ENCODE measurements around the gene TSHZ2.

Gene TSHZ2

DNA sequence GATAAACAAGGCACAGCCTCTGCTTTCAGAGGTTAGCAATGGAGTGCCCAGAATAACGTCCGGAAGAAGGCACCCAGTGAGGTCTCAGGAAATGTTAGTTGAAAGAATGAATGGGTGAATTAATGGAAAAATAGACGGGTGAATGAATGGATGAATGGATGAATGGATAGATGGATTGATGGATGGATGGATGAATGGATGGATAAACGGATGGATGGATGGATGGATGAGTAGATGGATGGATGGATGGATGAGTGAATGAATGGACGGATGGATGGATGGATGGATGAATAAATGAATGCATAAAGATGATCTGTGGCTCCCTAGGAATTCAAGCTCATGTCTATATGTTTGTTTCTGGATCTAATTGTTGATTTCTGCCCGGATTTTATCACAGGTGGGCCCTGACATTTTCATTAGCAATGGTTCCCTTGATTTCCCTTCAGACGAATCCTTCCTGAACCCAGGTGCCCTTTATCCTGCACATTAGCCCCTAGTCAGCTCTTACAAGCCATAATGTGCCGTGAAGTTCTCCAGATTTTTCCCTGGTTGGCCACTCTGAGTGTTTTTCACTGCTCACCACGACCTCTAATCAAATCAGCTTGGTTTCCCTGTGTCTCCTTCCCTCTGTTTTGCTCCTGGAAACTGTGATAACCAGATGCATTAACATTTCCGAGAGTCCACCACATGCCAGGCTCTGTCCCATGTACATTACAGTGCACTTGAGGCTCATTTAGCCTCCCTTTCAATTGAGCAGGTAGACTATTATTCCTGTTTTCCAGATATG is 22.2 kb downstream of the TSHZ2 start:
- no peak for FAIRE-seq
- no peak for DNase-seq (ENCODE audit: insufficient read length, low spot score)

DNA sequence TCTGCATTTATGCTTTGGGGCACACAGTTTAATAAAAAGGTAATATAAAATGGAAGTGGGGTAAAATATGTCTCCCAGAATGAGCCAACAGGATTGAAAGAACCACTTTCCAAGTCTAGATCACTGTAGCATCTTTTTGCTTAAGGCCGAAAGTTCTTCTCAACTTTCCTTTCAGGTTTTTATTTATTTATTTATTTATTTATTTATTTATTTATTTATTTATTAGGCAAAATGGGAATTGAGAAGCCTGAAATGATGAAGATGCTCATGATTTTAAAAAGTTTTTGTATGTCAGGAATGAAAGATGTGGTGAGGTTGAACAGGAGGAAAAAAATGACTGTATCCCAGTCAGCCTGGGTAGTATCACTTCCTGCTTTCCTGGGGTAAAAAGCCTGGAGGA is 24.0 kb downstream of the TSHZ2 start:
- DNase-seq (ENCODE audit: insufficient read length, low spot score): no peak
- FAIRE-seq: no peak
- no peak for TF ChIP-seq POLR2A (IDR thresholded peaks at IDR 0.05; ENCODE audit: low read depth, low read length)

More for the DNA sequence above, 22.2 kb downstream of the TSHZ2 start:
- TF ChIP-seq POLR2A (IDR thresholded peaks at IDR 0.05; ENCODE audit: low read depth, low read length): no peak

DNA sequence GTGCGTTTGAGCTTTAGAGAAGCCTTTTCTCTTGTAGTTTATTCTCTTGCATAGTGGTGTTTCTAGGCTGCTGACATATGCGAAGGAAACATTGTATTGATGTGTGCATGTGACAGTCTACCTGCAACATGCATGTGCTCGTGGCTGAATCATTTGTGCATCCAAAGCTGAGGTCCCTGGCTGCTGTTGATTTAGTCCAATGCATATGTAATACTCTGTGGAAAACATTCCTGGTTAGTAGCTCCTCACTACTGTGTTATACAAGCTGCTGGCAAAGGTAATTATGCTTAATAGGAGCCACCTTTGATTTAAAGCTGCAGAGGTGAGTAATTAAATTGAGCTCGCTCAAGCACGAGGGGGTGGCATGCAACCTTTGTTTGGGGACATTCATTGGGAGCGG is 24.5 kb downstream of the TSHZ2 start:
- DNase-seq (ENCODE audit: insufficient read length, low spot score) (no peak), FAIRE-seq (no peak)
- no peak for TF ChIP-seq POLR2A (IDR thresholded peaks at IDR 0.05; ENCODE audit: low read depth, low read length)

DNA sequence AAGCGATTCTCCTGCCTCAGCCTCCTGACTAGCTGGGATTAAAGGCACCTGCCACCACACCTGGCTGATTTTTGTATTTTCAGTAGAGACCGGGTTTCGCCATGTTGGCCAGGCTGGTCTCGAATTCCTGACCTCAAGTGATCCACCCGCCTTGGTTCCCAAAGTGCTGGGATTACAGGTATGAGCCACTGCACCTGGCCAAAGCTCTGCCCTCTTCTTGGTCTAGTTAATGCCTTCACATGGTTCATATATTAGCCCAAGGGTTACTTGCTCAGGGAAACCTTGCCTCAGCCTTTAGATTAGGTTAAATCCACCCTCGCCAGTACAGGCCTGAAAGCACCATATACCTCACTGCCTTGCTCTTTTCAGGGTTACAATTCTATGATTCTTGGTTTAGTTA is 26.1 kb downstream of the TSHZ2 start:
- FAIRE-seq (no peak), DNase-seq (ENCODE audit: insufficient read length, low spot score) (no peak)
- no peak for TF ChIP-seq POLR2A (IDR thresholded peaks at IDR 0.05; ENCODE audit: low read depth, low read length)

DNA sequence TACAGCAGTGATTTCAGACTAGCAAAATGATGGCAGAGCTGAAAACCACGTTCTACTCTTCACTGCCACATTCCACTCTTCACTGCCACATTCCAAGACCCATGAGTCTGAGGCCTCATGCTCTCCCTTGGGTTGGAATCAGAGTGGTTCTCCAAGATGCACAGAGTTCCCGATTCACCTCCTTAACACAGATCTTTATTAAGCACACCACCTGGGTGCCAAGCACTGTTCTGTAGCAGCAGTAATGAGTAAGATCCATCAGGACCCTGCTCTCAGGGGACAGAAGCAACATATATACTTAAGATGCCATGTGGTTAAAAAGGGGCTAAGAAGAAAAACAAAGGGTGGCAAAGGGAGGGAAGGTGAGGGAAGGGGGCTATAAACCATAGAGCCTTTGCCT is 26.9 kb downstream of the TSHZ2 start:
- TF ChIP-seq POLR2A (IDR thresholded peaks at IDR 0.05; ENCODE audit: low read depth, low read length): no peak
- FAIRE-seq (no peak), DNase-seq (ENCODE audit: insufficient read length, low spot score) (no peak)

DNA sequence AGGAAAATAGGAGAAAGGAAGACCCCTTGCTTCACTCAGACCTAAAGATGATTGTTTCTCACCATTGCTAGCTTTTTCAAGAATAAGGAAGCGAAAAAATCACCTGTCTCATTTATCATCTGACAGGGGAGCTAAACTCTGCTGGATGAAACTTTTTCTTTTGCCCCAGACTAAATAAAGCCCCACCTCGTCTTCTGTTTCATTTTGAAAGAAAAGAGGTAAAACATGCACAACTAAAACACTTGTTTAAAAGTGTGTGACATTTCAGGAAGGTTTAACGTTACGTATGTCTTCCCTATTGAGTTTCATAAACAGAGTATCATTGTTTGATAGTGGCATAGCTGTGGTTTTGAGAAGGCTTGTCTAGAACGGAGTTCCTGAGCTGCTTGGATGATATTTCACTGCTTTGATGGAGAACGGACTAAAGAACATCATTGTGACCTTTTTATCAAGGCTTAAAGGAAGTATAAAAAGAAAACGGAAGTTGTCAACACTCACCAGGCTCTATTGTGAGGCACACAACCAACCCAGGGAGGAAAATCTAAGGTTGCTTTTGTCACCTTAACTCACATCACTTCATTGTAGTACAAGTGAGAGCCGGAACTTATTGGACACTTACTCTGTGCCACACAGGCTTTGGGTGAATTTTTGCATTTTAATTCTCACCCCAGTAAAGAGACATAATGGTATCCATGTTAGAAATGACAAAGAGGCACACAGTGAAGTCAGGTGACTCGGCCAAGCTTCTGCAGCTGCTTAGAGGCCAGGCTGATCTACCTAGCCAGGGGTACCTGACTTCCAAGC is 29.5 kb downstream of the TSHZ2 start:
- DNase-seq (ENCODE audit: insufficient read length, low spot score): no peak
- no peak for TF ChIP-seq POLR2A (IDR thresholded peaks at IDR 0.05; ENCODE audit: low read depth, low read length)
- no peak for FAIRE-seq

DNA sequence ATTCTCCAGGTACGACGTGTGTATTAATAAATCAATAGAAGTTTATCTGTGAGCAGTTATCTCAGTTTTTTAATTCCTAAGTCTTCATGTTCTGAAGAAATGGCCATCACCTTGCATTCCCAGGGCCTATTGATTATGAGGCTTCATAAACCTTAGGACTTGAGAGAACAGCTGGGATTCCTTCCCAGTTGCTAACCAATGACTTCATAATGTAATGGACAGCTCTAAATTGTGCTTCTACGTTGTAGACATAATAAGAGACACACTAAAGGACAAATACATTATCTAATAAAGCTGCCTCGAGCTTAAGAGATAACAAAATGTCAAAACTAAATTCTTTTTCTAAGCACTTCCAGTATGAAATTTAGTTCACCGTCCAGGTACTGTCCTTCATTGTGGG is 30.6 kb downstream of the TSHZ2 start:
- FAIRE-seq (no peak), DNase-seq (ENCODE audit: insufficient read length, low spot score) (no peak)

DNA sequence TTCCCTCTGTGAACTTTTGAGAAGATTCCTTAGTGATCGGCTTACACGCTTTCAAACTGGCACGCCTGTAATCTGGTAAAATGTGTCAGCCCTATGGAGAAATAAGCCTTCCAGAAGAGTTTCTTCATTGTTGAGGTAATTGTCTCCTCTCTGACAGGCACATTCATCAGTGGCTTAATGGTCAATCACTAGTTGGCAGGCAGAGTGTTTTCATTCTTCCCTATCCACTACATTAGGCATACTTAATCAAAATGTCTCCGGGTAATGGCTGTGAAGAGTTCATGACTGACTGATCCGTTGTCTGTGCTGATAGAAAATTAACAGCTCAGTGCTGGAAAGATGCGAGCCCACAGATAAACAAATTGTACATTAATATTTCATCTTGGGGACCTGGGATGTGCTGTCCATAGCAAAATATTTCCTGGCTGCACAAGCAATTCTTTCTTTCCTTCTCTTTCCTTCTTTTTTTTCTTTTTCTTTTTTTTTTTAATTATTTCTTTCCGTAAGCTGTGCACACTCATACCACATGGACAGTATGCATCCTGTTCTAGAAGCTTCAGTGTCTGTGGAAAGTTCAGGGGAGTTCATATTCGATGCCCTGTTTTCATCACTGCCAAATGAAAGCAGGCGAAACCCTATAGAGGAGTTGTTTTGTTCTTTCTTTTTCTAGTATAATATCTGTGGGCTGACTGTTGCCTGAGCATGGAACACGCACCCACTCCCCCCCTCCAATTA is 31.4 kb downstream of the TSHZ2 start:
- TF ChIP-seq POLR2A (IDR thresholded peaks at IDR 0.05; ENCODE audit: low read depth, low read length): no peak
- no peak for FAIRE-seq
- no peak for DNase-seq (ENCODE audit: insufficient read length, low spot score)

More for the DNA sequence above, 30.6 kb downstream of the TSHZ2 start:
- TF ChIP-seq POLR2A (IDR thresholded peaks at IDR 0.05; ENCODE audit: low read depth, low read length): no peak

DNA sequence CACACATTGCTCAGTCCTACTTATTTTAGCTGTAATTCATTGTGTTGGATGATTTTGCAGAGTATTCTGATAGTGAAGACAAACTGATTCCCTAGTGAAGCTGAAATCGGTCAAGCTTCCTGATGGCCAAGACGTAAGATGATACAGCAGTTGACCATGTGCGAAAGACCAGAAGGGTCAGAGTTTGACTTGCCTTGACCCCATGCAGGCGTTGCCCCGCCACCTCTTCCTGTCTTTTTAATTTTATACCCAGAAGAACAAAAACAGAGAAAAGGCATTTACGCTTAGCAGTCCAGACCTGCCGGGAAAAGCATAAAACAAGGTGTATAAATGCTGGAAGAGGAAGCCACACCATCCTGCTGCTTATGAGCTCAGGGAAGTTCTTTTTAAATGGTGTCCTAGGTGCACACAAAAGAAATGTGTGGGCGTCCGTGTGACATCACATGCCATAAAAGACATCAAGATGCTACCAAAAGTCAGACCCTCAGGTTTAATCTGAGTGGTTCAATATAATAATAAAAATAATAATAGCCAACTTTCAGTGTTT is 32.2 kb downstream of the TSHZ2 start:
- FAIRE-seq (no peak), DNase-seq (ENCODE audit: insufficient read length, low spot score) (no peak)
- TF ChIP-seq POLR2A (IDR thresholded peaks at IDR 0.05; ENCODE audit: low read depth, low read length): no peak

DNA sequence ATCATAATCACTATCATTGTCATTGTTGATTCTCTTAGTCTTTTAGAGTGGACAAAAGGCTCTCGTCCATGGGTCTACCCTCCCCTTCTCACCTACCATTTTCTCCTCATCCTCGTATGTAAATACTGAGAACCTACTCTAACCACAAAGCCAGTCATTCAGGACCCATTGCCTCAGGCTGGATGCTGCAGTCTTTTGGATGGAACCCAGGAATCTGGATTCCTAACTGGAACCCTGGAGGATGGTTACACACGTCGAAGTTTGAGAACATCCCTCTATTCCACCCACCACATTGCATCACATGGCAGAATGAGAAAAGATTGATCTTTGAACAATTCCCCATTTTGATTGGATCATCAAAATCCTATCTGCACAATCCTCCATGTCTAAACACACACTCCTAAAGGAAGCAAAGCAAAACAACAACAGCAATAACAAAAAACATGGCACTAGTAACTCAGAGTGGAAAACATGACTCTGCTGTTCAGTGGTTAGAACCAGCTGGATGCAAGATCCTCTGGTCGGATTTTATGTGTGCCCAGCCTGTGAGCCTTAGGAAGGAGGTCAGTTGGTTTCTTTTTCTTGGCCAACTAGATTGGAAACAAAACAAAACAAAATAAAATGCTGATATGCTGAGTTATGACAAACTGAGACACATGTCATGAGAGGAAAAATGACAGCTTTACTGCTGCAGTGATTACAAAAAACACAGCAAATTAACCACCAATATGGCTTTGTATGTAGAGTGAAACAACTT is 38.0 kb downstream of the TSHZ2 start:
- no peak for DNase-seq (ENCODE audit: insufficient read length, low spot score)
- no peak for FAIRE-seq
- TF ChIP-seq POLR2A (IDR thresholded peaks at IDR 0.05; ENCODE audit: low read depth, low read length): no peak

DNA sequence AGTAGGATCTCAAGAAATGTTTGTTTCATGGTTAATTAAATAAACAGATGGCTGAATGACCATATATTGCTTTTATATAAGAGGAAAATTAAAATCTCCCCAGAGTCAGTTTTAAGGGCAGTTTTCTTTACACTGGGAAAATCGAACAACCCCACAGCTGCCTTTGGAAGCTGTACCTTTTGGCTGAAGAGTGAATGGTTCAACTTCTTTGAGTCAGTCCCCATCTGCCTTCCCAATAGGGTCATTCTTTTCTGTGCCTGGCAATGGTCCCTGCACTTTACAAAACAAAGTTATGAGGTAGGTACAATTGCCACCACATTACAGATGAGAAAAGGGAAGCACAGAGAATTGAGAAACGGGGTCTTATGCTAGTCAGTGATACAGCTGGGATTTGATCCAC is 39.5 kb downstream of the TSHZ2 start:
- FAIRE-seq (no peak), DNase-seq (ENCODE audit: insufficient read length, low spot score) (no peak)
- no peak for TF ChIP-seq POLR2A (IDR thresholded peaks at IDR 0.05; ENCODE audit: low read depth, low read length)

DNA sequence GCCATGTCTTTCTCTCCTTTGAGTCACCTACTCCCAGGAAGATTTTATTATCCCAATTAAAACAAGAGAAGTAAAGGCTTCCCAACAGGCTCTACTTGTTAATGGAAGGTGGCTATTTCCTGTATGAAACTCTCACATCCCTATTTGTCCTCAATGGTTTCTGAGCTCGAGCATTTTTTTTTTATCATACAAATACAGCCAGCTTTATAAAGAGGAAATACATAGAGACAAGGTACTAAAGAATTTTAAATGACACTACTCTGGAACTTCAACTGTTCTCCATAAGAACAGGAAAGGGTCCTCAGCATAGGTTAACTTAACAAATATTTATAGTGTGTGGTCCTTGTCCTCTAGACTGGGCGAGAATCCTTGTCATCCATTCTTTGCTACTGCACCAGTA is 41.0 kb downstream of the TSHZ2 start:
- DNase-seq (ENCODE audit: insufficient read length, low spot score) (no peak), FAIRE-seq (no peak)
- no peak for TF ChIP-seq POLR2A (IDR thresholded peaks at IDR 0.05; ENCODE audit: low read depth, low read length)

DNA sequence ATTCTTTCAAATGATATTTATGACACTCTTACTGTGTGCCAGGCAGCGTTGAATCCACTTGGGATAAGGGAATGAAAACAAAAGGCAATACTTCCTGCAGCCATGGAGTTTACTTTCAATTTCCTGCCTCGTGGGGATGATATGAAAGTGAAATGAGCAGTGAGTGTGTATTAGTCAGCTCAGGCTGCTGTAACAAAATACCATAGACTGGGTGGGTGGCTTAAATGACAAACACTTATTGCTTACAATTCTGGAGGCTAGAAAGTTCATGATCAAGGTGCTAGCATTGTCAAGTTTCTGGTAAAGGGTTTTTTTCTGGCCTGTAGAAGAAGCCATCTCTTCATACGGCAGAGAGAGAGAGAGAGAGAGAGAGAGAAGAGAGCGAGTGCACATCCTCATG is 41.7 kb downstream of the TSHZ2 start:
- no peak for DNase-seq (ENCODE audit: insufficient read length, low spot score)
- no peak for FAIRE-seq
- TF ChIP-seq POLR2A (IDR thresholded peaks at IDR 0.05; ENCODE audit: low read depth, low read length): no peak

Data from H54 (cell line).